DOHH2 (cell line): ENCODE measurements around the gene SH2D6.

ENCODE experiments used
- EZH2phosphoT487 ChIP-seq: fragments of 200-600 bp; sonication (generic); IDR thresholded peaks from 2 replicates; pipeline ENCODE4 v1.6.1; 2017; ENCODE audit warnings: borderline replicate concordance, mild to moderate bottlenecking, antibody characterized with exemption, low read length, moderate library complexity, mixed read lengths
- TF ChIP-seq, protein P1 (sequence below): fragments of 200-600 bp; sonication (generic); IDR thresholded peaks from one replicate; pipeline ENCODE4 v1.5.1; 2014; ENCODE audit warnings: antibody characterized with exemption, mild to moderate bottlenecking, low read depth, low read length; ENCODE audit not compliant: poor library complexity, severe bottlenecking

DNA sequence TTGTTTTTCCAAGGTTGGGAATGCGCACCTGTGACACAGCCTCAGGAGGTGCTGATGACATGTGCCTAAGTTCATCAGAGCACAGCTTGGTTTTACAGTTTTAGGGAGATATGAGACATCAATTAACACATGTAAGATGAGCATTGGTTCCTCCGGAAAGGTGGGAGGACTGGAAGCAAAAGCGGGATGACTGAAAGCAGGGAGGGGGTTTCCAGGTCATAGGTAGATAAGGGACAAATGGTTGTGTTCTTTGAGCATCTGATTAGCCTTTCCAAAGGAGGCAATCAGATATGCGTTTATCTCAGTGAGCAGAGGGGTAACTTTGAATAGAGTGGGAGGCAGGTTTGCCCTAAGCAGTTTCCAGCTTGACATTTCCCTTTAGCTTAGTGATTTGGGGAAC lies 34.7 kb upstream of the SH2D6 start:
- TF ChIP-seq, protein P1, sequence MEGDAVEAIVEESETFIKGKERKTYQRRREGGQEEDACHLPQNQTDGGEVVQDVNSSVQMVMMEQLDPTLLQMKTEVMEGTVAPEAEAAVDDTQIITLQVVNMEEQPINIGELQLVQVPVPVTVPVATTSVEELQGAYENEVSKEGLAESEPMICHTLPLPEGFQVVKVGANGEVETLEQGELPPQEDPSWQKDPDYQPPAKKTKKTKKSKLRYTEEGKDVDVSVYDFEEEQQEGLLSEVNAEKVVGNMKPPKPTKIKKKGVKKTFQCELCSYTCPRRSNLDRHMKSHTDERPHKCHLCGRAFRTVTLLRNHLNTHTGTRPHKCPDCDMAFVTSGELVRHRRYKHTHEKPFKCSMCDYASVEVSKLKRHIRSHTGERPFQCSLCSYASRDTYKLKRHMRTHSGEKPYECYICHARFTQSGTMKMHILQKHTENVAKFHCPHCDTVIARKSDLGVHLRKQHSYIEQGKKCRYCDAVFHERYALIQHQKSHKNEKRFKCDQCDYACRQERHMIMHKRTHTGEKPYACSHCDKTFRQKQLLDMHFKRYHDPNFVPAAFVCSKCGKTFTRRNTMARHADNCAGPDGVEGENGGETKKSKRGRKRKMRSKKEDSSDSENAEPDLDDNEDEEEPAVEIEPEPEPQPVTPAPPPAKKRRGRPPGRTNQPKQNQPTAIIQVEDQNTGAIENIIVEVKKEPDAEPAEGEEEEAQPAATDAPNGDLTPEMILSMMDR = no peak
- TF ChIP-seq EZH2phosphoT487 = no peak
